Islet precursor cell (in vitro differentiated cells): ENCODE results near the gene HSPBAP1.
A peak's percentile ranks its signal among the peaks of the same experiment; 100 is the strongest.
"Not testable (repeated sequence)": the region's sequence is repeated elsewhere in the genome, so short reads cannot be mapped to it uniquely, and the experiment has no call there.

Experiments used
- DNase-seq: peaks from one replicate; pipeline ENCODE4 v3.0.0-alpha.2; 2018

Gene HSPBAP1

DNA sequence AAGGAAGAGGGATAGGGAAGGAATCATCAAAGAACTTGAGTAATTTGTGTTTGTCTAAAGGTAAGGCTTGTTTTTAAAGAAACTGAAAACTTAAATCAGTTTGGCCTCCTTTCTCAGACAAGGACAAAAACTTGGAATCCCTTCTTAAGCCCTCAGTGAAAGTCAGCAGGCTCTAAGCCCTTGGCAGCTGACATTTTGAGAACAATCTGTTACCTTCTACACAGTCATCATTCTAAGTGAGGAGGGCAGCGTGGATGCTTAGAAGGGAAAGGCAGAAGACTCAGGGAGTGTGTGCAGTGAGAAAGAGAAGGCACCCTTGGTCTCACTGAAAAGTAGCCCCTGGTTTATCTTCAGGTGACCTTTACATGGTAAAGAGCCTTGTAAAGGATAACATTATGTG, 10.8 kb downstream of the HSPBAP1 start:
- no peak for DNase-seq

DNA sequence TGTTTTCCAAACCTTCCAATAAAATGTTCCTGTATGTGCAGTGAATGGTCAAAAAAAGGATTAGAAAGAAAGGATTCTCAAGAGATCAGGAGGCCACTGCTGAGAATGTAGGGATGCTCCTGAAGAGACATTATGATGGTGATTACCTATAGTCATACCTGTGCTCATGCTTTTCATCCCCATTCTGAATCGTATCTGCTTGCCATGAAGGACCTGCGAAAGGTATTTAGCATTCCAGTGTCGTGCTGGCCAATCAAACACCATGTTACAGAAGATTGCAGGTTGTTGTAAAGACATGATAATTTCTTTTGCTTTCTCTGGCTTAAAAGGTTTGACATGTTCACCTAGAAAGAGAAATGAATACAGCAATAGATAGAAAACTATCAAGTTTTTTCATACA, 16.1 kb downstream of the HSPBAP1 start:
- no peak for DNase-seq

DNA sequence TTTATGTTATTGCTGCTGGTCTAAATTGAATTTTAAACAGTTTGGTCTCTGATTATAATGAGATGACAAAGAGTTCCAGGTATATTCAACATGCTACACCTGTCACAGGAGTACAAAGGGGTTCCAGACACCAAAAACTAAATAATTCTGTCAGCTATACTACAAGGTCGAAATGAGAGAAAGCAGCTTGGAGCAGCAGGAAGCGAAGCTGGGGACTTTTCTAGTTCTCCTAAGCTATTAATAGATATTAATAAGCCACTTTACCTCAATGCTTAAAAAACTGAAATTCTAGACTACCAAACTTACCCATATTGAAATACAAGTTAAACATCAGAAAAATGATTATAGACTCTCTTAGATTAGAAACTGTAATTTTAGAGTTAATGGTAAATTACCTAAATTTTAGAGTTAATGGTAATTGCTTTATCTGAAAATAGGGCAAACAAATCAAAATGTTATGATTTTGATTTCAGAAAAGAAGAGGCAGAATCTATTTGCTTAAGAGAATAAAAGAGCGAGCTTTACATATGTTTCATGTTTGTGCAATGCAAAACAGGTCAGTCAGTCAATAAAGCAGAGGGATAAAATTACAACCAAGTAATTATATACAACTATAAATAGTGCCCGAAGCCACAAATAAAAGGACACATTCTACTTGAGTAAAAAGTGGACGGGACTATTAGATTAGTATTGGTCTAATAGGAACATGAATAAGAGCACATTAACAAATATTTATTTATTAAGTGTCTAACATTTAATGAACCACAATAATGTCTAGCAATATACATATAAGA, 16.8 kb downstream of the HSPBAP1 start:
- DNase-seq = no peak

DNA sequence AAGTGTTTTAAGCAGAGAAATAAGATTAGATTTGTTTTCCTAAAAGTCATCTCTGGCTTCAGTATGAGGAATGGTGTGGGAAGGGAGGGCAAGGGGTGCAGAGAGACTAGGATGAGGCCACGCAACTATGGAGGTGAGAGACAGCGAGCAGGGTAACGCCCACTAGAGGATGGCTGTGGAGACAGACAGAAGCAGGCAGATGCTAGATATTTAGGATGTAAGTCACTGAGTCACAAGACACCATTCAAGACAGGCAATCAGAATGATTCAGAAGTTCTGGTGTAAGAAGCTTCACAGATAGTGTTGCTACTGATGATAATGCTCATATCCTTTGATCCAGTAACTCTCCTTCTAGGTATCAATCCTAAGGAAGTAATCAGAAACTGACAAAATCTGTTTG, 19.1 kb downstream of the HSPBAP1 start:
- DNase-seq = peak; percentile 74

DNA sequence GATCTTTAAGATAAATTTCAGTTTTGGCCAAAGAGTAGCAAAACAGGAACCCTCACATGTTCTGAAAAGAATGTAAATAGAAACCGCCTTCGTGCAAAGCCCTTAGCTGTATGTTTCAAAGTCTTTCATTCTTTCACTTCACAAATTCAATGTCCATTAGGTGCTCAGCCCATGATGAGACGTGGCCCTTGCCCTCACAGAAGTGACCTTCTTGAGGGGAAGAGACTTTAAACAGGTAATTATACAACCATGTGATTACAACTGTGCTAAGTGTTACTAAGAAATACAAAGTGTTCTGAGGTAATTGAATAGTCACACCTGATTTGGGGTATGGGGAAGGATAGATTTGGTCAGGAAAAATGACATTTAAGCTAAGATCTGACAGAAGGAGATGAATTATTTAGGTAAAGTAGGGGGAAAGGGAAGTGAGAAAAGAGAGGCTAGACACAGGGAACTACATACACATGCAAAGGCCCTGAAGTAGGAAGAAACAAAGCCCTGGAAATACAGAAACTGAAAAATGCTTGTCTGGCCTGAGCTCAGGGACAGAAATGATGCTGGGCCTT, 19.6 kb downstream of the HSPBAP1 start:
- no peak for DNase-seq

DNA sequence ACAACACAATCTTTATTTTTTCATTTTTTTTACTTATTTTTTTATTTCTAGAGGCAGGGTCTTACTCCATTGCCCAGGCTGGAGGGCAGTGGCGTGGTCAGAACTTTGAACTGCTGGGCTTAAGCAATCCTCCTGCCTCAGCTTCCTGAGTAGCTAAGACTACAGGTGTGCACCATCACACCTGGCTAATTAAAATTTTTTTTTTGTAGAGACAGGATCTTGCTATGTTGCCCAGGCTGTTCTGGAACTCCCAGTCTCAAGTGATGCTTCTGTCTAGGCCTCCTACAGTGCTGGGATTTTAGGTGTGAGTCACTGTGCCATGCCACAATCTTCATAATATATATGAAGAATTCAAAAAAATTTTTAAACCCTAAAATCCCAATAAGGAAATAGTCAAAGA, 20.8 kb downstream of the HSPBAP1 start:
- DNase-seq = no peak

DNA sequence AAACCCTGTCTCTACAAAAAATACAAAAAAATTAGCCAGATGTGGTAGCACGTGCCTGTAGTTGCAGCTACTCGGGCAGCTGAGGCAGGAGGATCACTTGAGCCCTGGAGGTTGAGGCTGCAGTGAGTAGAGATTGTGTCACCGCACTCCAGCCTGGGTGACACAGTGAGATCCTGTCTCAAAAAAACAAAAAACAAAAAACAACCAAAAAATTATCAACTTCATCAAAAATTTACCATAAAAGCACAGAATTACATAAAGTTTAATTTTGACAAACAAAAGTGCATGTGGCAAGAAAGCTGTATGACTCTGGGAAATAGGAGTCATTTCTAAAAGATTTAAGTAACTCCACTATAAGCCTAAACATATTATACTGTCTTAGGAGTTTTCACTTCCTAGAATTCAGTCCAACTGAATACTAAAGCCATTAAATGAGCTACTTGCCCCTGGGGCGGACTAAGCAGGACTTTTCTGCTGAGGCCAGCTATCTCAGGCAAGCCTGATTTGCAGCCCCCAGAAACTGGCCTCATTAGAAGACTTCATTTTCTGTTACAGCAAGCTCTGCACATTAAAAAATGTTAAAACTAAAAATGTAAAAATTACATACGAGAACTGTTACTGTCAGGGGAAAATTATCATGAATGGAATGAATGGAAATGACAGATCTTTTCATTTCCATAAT, 23.0 kb downstream of the HSPBAP1 start:
- DNase-seq = no peak

DNA sequence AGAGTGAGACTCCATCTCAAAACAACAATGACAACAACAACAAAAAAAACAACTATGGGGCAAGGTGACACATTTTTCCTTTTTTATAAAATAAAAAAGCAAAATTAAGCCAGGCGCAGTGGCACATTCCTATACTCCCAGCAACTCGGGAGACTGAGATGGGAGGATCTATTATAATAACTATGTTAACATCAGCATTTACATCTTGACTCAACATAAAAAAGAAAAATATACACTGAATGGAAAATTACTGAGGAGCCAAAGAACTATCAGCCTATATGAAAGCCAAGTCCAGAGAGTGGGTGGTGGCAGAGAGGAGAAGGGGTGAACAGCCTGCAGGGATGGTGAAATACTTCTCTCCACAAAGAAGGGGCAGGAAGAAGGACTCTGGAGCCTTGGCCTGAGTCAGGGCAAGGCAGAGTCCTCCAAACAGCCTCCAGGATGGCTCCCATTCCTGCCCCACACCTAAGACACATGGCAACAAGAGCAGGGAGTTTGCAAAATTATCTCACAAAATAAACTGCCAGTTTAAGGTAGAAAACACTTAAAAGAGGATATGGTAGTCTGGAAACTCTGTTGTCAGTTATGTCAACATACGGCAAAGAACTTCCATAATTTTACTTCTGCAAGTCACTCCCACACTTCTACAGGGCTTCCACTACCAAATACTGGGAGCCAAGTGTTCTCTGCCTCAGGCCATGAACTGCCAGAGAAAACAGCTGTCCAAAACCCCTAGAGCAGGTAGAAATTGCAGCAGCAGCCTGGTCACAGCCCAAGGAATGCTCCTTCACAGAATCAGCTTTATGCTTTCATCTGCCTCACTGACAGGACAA, 25.9 kb downstream of the HSPBAP1 start:
- DNase-seq = peak; percentile 84

DNA sequence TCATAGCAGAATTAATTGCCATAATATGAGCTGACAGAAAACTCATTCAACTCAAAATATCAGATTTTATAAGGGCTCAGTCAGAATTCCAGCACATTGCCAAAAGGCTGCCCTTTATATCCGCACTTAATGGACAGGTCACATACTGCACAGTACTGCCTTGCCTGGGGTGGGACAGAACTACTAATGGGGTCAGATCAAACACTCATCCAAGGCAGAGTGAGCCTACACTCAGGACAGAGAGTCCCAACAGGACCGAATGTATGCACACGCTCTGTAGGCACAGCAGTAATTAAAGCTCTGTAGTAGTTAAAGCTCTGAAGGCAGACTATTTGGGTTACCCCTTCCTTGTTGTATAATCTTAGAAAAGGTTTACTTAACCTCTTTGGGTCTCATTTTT, 27.2 kb downstream of the HSPBAP1 start:
- no peak for DNase-seq

DNA sequence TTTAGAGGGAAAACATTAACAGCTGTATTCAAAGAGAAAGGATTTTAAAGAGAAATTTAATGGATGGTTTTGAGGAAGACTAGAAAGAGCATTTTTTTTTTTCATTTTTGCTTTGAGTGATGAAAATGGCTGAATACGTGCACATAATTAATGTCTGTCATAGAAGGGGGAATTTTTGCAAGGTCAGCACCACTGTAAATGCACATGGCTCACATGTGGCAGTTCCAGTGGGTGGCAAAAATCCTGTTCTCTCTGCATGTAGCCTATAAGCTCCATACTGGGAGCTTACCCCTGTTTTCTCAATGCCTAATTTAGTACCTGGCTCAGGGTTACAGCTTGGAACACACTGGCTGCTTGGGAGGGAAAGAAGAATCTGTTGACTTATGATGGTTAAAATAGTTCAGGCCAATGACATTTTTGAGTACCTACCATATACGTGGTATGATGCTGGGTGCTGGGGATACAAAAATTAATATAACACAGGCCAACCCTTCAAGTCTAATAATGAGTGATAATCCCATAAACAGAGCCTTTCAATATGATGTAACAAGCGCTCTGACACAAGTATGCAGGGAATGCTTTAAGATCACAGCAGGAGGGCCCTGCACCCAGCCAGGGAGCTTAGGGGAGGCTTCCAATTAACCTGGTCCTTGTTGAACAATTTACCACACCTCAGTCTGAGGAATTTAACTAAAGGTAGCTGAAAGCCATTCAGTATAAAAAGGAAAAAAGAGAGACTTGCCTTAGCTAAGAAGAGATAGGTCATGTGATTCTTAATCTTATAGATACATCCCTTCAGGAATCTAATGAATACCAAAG, 33.0 kb downstream of the HSPBAP1 start:
- DNase-seq = peak; percentile 75

DNA sequence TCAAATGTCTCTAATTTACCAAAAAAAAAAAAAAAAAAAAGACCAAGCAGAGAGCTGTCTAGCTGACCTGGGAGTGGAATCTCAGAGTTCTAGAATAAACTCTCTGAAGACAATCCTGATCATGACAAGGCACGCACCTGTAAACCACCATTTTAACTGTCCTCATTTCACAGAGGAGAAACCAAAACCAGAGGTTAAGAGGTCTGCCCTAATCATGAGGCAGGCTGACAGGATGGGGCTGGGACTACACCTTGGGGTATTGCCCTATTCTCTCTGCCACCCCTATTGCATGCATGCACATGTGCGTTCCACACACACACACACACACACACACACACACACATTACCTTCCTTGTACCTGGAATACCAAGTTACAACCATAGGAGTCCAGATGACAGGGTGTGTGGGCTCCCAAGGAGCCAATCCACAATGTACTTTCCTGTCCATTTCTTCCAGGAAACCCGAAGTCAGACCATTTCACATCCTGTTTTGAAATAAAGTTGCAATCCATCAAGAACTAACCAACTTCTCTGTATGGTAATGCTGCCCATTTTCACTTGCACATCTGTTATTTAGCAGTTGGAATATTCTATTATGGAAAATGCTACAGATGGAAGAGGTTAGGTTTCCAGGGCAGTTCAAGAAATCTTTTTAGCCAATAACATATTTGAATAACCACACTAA, 34.6 kb downstream of the HSPBAP1 start:
- no peak for DNase-seq

DNA sequence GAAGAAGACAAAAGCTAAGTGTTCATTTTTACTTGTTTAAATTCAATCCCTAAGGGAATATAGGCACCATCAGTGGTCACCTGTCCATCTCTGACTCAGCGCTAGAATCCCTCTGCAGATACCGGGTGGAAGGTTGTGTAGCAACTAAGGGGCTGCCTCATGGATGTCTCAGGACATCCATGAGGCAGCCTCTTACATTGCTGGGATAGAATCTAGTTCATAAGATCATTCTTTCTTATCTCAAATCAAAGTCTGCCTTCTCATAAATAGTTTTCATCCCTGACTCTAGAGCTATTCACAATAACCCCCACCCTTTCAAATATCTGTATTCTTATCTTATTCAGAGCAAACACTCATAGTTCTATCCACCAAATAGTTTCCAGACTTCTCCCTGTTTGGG, 38.1 kb downstream of the HSPBAP1 start:
- DNase-seq = no peak

DNA sequence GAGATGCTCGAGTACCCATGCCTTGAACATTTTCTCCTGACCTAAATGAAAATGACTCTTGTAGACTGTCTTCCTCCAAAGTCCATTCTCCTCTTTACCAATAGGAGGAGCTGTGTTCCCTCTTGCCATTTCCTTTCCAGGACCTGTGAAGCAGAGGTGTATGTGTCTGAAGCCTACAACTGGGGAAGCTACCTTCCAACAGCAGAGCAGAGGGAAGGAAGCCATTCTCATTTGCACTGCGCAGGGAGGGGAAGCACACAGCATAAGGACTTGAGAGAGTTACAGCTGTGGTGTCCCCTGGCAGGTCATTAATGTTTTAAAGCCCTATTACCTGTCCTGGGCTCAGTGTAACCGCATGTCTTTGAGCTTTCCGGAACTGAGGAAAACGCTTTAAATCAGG, 38.7 kb downstream of the HSPBAP1 start:
- DNase-seq = peak; percentile 72

DNA sequence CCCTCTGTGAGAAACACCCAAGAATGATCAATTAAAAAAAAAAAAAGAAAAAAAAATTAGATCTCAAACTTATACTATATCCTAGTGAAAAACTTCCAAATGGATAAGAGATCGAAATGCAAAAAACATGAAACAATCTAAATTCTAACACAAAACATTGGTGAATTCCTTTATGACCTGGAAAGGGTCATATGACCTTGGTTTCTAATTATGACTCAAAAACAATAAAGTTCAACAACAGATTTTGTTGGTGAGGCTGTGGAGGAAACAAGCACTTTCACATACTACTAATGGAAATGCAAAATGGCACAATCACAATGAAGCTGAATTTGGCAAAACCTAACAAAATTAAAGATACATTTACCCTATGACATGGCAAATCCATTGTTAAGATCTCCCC, 45.3 kb downstream of the HSPBAP1 start:
- no peak for DNase-seq

DNA sequence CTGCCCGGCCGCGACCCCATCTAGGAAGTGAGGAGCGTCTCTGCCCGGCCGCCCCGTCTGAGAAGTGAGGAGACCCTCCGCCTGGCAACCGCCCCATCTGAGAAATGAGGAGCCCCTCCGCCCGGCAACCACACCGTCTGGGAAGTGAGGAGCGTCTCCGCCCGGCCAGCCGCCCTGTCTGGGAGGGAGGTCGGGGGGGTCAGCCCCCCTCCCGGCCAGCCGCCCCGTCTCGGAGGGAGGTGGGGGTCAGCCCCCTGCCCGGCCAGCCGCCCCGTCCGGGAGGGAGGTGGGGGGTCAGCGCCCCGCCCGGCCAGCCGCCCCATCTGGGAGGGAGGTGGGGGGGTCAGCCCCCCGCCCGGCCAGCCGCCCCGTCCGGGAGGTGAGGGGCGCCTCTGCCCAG, 46.3 kb downstream of the HSPBAP1 start:
- not testable (repeated sequence) for DNase-seq

DNA sequence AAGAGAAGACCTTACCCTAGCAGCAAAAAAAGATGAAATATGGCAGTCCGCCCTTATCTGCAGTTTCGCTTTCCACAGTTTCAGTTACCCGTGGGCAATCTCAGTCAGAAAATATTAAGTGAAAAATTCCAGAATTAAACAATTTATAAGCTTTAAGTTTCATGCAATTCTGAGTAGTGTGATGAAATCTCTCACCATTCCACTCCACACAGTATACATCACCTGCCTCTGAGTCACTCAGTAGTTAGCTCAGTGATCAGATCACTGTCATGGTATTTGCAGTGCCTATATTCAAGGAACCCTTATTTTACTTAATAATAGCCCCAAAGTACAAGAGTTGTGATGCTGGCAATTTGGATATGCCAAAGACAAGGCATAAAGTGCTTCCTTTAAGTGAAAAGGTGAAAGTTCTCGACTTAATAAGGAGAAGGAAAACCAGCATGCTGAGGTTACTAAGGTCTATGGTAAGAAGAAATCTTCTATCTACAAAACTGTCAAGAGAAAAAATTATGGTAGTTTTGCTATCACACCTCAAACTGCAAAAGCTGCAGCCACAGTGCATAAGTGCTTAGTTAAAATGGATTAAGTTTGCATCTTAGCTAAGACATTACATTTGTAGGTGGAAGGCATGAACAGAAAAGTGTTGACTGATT, 48.1 kb downstream of the HSPBAP1 start:
- no peak for DNase-seq

DNA sequence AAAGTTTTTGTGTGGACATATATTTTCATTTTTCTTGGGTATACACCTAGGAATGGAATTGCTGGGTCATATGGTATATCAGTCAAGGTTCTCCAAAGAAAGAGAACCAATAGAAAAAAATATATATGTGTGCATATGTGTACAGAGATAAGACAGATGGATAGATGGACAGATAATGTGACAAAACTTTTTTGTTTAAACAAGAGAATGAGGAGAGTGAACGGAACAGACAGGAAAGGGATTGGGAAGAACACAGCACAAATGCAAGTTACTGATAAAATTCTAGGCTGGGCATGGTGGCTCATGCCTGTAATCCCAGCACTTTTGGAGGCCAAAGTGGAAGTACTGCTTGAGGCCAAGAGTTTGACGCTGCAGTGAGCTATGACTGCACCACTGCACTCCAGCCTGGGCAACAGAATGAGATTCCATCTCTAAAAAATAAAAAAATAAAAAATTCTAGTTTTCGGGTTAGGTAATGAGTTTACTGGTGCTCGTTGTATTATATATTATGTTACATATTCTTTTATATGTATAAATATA, 50.0 kb downstream of the HSPBAP1 start:
- DNase-seq = no peak

DNA sequence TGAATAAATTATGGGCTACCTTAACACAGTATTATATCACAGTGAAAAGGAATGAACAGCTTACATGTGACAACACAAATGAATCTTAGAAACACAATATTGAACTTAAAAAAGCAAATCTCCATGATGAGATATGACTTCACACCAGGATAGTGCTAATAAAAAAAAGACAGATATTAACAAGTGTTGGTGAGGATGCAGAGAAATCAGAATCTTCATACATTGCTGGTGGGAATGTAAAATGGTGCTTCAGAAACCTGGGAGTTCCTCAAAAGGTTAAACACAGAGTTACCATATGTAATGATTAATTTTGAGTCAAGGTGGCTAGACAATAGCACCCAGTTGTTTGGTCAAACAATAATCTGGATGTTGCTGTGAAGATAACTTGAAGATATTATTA, 51.4 kb downstream of the HSPBAP1 start:
- no peak for DNase-seq

DNA sequence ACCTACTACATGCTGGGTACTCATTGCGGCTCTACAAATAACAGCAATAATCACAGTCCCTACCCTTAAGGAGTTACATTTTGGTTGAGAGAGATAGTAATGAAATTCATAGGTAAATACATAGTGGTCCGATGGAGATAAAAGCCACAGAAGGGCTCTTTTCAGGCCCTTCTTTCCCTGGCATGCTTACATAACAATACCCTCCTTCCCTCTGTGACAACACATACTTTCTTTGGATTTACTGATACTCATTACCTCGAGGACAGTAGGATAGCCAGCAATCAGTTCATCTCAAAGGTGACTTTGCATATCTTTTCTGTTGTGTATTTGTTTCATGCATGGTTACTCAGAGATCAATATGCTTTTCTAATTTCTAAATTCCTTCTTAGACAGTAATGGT, 54.5 kb downstream of the HSPBAP1 start:
- DNase-seq = no peak

DNA sequence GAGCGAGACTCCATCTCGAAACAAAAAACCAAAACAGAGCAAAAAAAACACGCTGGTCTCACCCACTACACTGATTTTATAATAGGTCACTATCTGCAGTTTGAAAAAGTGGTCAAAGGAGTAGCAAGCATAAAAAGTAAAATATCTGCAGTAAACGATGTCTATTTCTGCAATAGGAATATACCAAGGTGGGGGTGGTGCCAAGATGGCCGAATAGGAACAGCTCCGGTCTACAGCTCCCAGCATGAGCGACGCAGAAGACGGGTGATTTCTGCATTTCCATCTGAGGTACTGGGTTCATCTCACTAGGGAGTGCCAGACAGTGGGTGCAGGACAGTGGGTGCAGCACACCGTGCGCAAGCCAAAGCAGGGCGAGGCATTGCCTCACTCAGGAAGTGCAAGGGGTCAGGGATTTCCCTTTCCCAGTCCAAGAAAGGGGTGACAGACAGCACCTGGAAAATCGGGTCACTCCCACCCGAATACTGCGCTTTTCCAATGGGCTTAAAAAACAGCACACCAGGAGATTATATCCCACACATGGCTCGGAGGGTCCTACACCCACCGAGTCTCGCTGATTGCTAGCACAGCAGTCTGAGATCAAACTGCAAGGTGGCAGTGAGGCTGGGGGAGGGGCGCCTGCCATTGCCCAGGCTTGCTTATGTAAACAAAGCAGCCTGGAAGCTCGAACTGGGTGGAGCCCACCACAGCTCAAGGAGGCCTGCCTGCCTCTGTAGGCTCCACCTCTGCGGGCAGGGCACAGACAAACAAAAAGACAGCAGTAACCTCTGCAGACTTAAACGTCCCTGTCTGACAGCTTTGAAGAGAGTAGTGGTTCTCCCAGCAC, 60.7 kb downstream of the HSPBAP1 start:
- DNase-seq = not testable (repeated sequence)
